DOHH2 (cell line): Measurements from ENCODE around the gene GAD1.

Experiments
- EZH2phosphoT487 ChIP-seq: fragments of 200-600 bp; sonication (generic); IDR thresholded peaks from 2 replicates; pipeline ENCODE4 v1.6.1; 2017; ENCODE audit warnings: borderline replicate concordance, mild to moderate bottlenecking, antibody characterized with exemption, low read length, moderate library complexity, mixed read lengths
- TF ChIP-seq, protein P1 (sequence below): fragments of 200-600 bp; sonication (generic); IDR thresholded peaks from one replicate; pipeline ENCODE4 v1.5.1; 2014; ENCODE audit warnings: antibody characterized with exemption, mild to moderate bottlenecking, low read depth, low read length; ENCODE audit not compliant: poor library complexity, severe bottlenecking

DNA sequence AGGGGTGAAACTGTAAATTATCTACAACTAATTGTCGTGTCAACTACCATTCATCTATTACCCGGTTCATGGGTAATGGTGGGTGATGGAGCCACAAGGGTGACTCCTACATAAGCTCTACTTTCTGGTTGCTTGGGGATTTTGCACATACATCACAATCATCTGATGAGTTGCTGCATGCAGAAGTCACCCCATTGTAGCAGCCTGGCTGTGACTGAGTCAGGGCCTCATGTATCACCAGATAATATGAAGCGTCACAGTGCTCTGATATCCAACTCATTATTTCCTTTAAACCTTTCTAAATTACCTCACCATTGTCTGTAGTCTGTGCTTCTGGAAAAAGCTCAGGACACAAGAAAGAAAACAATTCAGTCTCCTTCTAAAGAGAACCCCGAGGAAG is 79.9 kb downstream of the GAD1 start:
- TF ChIP-seq, protein P1, sequence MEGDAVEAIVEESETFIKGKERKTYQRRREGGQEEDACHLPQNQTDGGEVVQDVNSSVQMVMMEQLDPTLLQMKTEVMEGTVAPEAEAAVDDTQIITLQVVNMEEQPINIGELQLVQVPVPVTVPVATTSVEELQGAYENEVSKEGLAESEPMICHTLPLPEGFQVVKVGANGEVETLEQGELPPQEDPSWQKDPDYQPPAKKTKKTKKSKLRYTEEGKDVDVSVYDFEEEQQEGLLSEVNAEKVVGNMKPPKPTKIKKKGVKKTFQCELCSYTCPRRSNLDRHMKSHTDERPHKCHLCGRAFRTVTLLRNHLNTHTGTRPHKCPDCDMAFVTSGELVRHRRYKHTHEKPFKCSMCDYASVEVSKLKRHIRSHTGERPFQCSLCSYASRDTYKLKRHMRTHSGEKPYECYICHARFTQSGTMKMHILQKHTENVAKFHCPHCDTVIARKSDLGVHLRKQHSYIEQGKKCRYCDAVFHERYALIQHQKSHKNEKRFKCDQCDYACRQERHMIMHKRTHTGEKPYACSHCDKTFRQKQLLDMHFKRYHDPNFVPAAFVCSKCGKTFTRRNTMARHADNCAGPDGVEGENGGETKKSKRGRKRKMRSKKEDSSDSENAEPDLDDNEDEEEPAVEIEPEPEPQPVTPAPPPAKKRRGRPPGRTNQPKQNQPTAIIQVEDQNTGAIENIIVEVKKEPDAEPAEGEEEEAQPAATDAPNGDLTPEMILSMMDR = no peak
- TF ChIP-seq EZH2phosphoT487 = no peak
